Dedifferentiated amniotic fluid mesenchymal stem cell (primary cell): ENCODE results near the gene PLA2G2E.
A peak's percentile ranks its signal among the peaks of the same experiment; 100 is the strongest.

ENCODE experiments used
- DNase-seq: peaks from one replicate; pipeline ENCODE4 v3.0.0-alpha.2; 2016; ENCODE audit errors: extremely low spot score

PLA2G2E gene, protein sequence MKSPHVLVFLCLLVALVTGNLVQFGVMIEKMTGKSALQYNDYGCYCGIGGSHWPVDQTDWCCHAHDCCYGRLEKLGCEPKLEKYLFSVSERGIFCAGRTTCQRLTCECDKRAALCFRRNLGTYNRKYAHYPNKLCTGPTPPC

GRCh38 chr1:19923137-19923952 is at the start of gene PLA2G2E:
Gene PLA2G2E (minus strand): TSS chr1:19923617. CDS start chr1:19923559, 58 bp downstream.
- DNase-seq: no peak

- no peak for DNase-seq
Observed at GRCh38 chr1:19971664-19972063, 48.2 kb upstream of the PLA2G2E start.

- no peak for DNase-seq
Observed at GRCh38 chr1:19969898-19970660, 46.7 kb upstream of the PLA2G2E start.

DNA sequence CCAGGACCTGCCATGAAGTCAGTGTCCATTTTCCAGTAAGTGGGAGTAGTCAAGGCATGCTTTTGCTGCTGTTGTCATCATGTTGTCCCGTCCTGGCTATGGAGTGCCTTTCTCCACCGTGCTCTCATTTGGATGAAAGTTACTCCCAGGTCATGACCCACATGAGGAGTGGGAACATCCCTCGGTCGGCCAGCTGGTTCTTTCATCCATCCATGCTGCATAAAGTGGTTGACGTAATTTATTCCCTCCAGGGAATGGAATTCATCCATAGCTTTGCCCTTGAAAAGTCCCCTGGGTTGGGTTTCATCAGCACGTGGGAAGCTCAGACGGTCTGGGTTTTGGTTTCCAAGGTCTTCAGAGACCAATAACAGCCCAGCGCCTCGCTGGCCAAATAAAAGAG is 44.4 kb upstream of the PLA2G2E start:
- DNase-seq: no peak

DNA sequence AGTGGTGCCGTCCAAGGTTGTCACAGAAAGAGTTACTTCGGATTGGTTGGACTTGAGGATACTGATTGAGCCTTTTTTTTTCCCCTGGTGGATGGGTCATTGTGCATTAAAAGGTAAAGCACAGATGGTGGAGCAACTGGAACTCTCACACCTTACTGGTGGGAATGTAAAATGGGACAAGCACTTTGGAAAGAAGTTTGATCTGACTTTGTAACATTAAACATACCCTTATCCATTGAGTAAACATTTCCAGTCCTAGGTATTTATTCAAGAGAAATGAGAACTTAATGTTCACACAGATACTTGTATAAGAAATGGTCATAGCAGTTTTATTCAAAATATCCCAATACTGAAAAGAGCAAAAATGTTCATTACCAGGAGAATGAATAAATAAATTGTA is 41.1 kb upstream of the PLA2G2E start:
- DNase-seq: no peak

DNA sequence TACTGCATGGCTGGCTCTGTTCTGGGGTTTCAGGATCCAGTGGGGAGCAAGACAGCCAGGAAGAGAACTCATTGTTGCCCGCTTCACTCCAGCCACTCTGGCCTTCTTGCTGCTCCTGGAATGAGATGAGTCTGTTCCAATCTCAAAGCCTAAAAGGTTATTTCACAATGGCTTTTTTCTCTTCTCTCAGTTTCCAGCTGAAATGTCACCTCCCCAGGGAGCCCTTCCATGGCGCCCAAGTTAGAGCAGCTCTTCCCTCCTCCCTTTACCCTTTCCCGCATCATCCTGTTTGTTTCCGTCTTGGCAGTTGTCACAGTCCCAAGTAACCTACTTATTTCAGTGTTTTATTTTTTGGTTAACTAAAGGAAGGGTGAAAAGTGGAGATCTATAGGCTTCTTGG is 40.2 kb upstream of the PLA2G2E start:
- no peak for DNase-seq

DNA sequence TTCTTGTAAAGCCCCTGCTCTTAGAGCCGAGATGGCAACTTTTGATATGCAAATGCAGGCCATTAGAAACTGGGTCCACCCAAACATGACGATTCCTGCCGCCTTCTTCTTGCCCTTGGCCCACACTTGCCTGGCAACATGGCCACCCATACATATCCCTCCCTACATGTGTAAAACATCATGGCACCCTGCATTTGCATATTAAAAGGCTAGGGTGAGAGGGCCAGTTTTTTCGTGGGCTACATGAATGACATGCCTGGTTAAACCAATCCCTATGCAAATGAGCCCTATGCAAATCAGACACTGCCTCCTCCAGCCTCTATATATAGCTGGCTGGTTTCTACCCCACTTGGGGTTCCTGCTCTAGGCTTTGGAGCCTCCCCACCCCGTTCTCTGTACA is 37.2 kb upstream of the PLA2G2E start:
- DNase-seq: no peak

- DNase-seq: no peak
Observed at GRCh38 chr1:19957779-19958178, 34.4 kb upstream of the PLA2G2E start.

DNA sequence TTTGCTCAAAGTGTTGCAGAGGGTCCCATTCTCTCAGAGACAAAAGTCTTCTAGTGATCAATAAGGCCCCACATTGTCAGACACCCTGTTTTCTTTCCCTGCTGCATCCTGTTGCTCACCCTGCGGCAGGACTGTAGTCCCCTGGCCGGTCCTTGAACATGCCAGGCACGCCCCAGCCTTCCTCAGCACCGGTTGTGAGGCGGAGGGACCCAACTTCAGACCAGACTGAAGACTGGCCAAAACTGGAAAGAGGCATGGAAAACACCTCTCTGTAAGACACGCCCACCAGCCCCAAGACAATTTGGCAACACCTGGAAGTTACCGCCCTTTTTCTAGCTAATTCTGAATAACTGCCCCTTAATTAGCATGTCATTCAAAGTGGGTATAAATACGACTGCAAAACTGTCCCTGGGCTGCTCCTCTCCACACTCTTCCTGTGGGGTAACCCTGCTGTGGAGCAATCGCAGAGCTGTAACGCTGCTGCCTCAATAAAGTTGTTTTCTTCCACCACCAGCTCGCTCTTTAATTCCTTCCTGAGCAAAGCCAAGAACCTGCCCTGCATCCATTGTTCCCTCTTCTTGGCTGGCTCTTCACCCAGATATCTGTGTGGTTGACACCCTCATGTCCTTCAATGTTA is 32.2 kb upstream of the PLA2G2E start:
- no peak for DNase-seq

- no peak for DNase-seq
Observed at GRCh38 chr1:19954059-19954458, 30.6 kb upstream of the PLA2G2E start.

GRCh38 chr1:19949016-19949415 is 25.6 kb upstream of the PLA2G2E start:
- peak; percentile 48 for DNase-seq

DNA sequence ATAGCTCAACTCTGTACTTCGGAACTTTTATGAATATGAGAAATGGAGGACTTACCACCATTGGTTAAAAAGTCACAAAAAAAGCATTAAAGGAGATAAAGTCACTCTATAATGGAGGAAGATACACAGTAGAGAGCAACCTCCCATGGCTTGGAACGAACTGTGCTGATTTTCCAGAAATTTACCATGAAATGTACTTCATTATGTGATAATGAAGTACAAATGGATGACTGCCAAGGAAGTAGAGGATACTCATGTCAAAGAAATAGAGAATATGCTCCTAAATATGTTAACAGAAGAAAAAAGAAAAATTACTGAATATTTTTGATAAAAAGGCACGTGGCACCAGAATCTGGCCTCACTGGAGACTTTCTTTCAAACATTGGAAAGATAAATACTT is 23.6 kb upstream of the PLA2G2E start:
- DNase-seq: no peak

- DNase-seq: no peak
Observed at GRCh38 chr1:19946331-19946751, 22.9 kb upstream of the PLA2G2E start.

DNA sequence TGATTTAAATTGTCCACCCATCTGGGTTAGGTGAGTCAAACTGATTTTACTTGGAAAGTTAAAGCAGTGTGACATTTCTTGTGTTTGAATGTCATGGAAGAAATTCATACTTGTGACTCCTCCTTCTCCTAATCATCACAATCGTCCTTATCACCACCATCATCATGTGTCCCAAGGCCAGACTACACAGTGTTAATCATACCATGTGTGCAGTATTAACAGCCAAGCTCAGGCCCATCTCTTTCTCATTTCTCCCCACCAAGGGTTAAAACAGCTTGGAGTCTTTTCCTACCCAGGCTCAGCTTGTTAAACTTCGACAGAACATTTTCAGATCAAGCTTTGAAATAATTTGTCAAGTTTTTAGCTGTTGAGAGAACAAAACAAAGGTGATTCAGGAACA is 22.5 kb upstream of the PLA2G2E start:
- DNase-seq: no peak

DNA sequence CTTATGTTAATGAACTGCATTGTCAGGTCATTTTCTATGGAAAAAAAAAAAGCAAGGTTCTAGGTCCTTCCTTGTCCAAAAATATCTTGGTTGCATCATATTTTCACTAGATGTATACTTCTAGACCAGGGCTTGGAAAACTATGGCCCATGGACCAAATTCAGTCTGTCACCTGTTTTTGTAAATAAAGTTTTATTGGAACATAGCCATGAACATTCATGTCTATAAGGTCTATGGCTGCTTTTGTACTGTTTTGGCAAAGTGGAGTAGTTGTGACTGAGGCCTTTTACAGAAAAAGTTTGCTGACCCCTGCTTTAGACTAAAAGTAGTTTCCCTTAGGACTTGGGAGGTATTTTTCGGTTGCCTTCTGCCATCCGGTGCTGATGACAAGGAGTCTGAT is 19.2 kb upstream of the PLA2G2E start:
- DNase-seq: no peak

GRCh38 chr1:19942088-19942487 is 18.7 kb upstream of the PLA2G2E start:
- DNase-seq: no peak

DNA sequence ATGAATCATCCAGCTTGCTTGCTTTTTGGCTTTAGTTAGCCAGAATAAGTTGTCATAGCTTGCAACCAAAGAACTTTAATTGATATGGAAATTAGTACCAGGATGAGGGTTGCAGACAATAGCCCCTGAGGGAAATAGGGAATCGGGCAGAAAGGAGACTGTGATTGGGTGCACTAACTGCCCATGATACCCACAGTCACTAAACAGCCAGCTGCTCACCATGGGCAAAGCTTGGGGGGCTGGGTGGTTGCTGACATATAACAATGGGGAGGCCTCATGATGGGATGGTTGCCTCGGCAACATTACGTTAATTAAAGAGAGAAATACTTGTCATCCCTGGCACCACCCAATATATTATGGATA is 17.8 kb upstream of the PLA2G2E start:
- no peak for DNase-seq

GRCh38 chr1:19940486-19941205 is 17.2 kb upstream of the PLA2G2E start:
- DNase-seq: no peak

DNA sequence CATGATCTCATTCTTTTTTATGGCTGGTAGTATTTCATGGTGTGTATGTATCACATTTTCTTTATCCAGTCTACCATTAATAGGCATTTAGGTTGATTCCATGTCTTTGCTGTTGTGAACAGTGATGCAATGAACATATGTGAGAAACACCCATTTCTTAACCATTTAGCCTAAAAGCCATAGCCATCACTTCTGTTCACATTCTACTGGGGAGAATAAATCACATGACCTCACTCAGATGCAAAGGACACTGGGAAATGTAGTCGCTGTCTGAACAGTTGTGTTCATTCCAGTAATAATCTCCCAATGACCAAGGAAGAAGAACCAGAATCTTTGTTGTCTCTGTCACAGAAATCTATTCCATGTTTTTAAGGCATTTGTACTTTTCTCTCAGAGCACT is 15.1 kb upstream of the PLA2G2E start:
- no peak for DNase-seq

- DNase-seq: no peak
Observed at GRCh38 chr1:19936061-19936750, 12.8 kb upstream of the PLA2G2E start.

GRCh38 chr1:19934336-19934735 is 10.9 kb upstream of the PLA2G2E start:
- DNase-seq: no peak
